K562 (cell line): Measurements from ENCODE around the gene ATP13A1. TPM values are rescaled to one million over a fixed set of nuclear protein-coding genes. Genes with fewer than 3 reads are reported as not detected.
A peak's percentile ranks its signal among the peaks of the same experiment; 100 is the strongest.

Experiments used
- ATAC-seq: fragments of 200-7000 bp; cut with Tn5 transposase; 3 replicates; pipeline ENCODE4 v1.9.1; 2020; ENCODE audit warnings: moderate library complexity
- BruUV-seq: library from RNA; stranded (reverse); fragments of 400-500 nt; replicated peaks from 2 replicates; lab custom pipeline; 2021; lab: Mats Ljungman, UMichigan
- CTCF ChIA-PET: fragments of 300-600 bp; formaldehyde crosslinking; extraction: SDS; loops from one replicate; lab custom pipeline; 2021; ENCODE audit warnings: low intra/inter-chr PET ratio; lab: Yijun Ruan, JAX
- POLR2A ChIA-PET: fragments of 300-600, 350-650 bp; sonication (Branson Sonifier 250); formaldehyde crosslinking; extraction: SDS; loops from one replicate; lab custom pipeline; 2021; ENCODE audit warnings: antibody characterized with exemption, inconsistent platforms; lab: Yijun Ruan, JAX
- DNase-seq, 4 experiments: peaks; one replicate each; pipeline versions ENCODE4 v3.0.0 to v3.0.0-alpha.2; 2011 to 2018; ENCODE audit warnings: low spot score in 3 of 4, mixed read lengths in 3 of 4; ENCODE audit errors: extremely low read depth in 1 of 4
- FAIRE-seq: peaks from 2 replicates; lab custom pipeline; 2011; peaks lifted over from hg19 to GRCh38; lab: Jason Lieb, UNC
- H2AFZ ChIP-seq: 2 replicates; pipeline ENCODE4 v1.6.0; 2011; ENCODE audit warnings: low read depth, low read length, control low read depth, inconsistent platforms
- H3K27ac ChIP-seq: fragments of 200-600 bp; 3 replicates; pipeline ENCODE4 v1.8.0; 2011; ENCODE audit warnings: low read depth, mild to moderate bottlenecking, control low read depth, inconsistent platforms, low read length, moderate library complexity, mixed read lengths; ENCODE audit errors: extremely low read depth
- H3K27me3 ChIP-seq, 2 experiments: fragments of 300-600 bp in 1 of 2; 2 replicates in 1 of 2; 3 replicates in 1 of 2; pipeline versions ENCODE4 v1.6.0 to v1.8.0; 2011; ENCODE audit warnings: inconsistent platforms in 2 of 2, low read length in 2 of 2, mild to moderate bottlenecking in 1 of 2, mixed read lengths in 1 of 2, moderate library complexity in 1 of 2; ENCODE audit not compliant: control insufficient read depth in 2 of 2, insufficient read depth in 2 of 2
- H3K36me3 ChIP-seq: fragments of 300-600 bp; 3 replicates; pipeline ENCODE4 v1.8.0; 2011; ENCODE audit warnings: mild to moderate bottlenecking, low read length, inconsistent platforms; ENCODE audit not compliant: control insufficient read depth, insufficient read depth
- H3K4me1 ChIP-seq, 2 experiments: fragments of 200-600 bp in 1 of 2; replicated peaks in 1 of 2; 2 replicates in 1 of 2; 3 replicates in 1 of 2; pipeline versions ENCODE4 v1.5.1 to v1.8.0; 2011; ENCODE audit warnings: inconsistent platforms in 2 of 2, low read length in 2 of 2, mild to moderate bottlenecking in 1 of 2, mixed read lengths in 1 of 2, moderate library complexity in 1 of 2; ENCODE audit not compliant: control insufficient read depth in 2 of 2, insufficient read depth in 2 of 2
- H3K4me2 ChIP-seq: 2 replicates; pipeline ENCODE4 v1.6.1; 2011; ENCODE audit warnings: low read length, control low read depth, inconsistent platforms, mixed read lengths; ENCODE audit not compliant: insufficient read depth
- H3K4me3 ChIP-seq: fragments of 200-600 bp; sonication (generic), shearing (Covaris generic); 2 replicates; pipeline ENCODE4 v1.5.1; 2016; ENCODE audit warnings: control low read depth, inconsistent platforms
- H3K79me2 ChIP-seq: fragments of 200-600 bp; 3 replicates; pipeline ENCODE4 v1.8.0; 2011; ENCODE audit warnings: low read length, inconsistent platforms; ENCODE audit not compliant: control insufficient read depth, insufficient read depth
- H3K9ac ChIP-seq, 2 experiments: 2 replicates each; pipeline versions ENCODE4 v1.6.0 to v1.6.1; 2011; ENCODE audit warnings: low read depth in 2 of 2, low read length in 2 of 2, control low read depth in 1 of 2, inconsistent platforms in 1 of 2, mild to moderate bottlenecking in 1 of 2, mixed read lengths in 1 of 2; ENCODE audit not compliant: insufficient read depth in 1 of 2
- H3K9me1 ChIP-seq: one replicate; pipeline ENCODE4 v1.6.0; 2011; ENCODE audit warnings: inconsistent platforms, mild to moderate bottlenecking, low read length, moderate library complexity; ENCODE audit not compliant: control insufficient read depth, insufficient read depth
- H3K9me3 ChIP-seq: replicated peaks from 2 replicates; pipeline ENCODE4 v1.5.1; 2011; ENCODE audit warnings: low read depth, low read length, inconsistent platforms; ENCODE audit not compliant: control insufficient read depth, insufficient read depth
- H4K20me1 ChIP-seq: replicated peaks from 2 replicates; pipeline ENCODE4 v1.6.1; 2011; ENCODE audit warnings: low read length, inconsistent platforms, mixed read lengths; ENCODE audit not compliant: control insufficient read depth, insufficient read depth
- JUNB ChIP-seq: fragments of 450-650 bp; formaldehyde crosslinking; conservative IDR thresholded peaks from 2 replicates; pipeline ENCODE4 v1.4.0; 2020; ENCODE audit warnings: mild to moderate bottlenecking
- TFE3 ChIP-seq: fragments of 450-650 bp; formaldehyde crosslinking; IDR thresholded peaks from 2 replicates; pipeline ENCODE4 v1.4.0; 2020; ENCODE audit warnings: mild to moderate bottlenecking, mixed read lengths
- WGBS: fragments of 100-300 bp; shearing (Covaris generic); methylation state at CpG from one replicate; pipeline ENCODE4 v1.1.6; 2016; ENCODE audit warnings: low coverage, mixed read lengths; ENCODE audit not compliant: insufficient coverage; ENCODE audit errors: missing lambda C conversion rate; 5-methylcytosine and 5-hydroxymethylcytosine counted together
- in situ Hi-C: fragments of 300-500 bp; cut with MboI; formaldehyde crosslinking; loops from 4 replicates; pipeline ENCODE4 v1.15.0; 2018; ENCODE audit warnings: inconsistent platforms, mixed read lengths
- intact Hi-C: fragments of 100-400 bp; cut with micrococcal nuclease; formaldehyde crosslinking; loops from 2 replicates; pipeline ENCODE4 v1.14.2; 2022
- polyA plus RNA-seq, 8 experiments: library from polyadenylated mRNA; depleted of rRNA in 4 of 8; stranded (reverse) in 5 of 8; unstranded in 3 of 8; fragments of >200 nt; fragmentation: Nextera tagmentation in 2 of 8; fragmentation: Illumina TruSeq in 1 of 8; extraction: Ambion mirVana in 2 of 8; extraction: Trizol in 1 of 8; gene quantifications; 2 replicates each; pipeline versions ENCODE4 v1.2.1 to v1.2.3, GENCODE V29; 2011 to 2014; ENCODE audit warnings: inconsistent platforms in 1 of 8, missing spikeins in 1 of 8
- total RNA-seq, 7 experiments: library from RNA; depleted of rRNA in 6 of 7; stranded (reverse); fragments of >200 nt in 6 of 7; fragmentation: Illumina TruSeq in 2 of 7; extraction: Trizol in 2 of 7; gene quantifications; 2 replicates each; pipeline versions ENCODE4 v1.2.1 to v1.2.3, GENCODE V29; 2011 to 2021; ENCODE audit warnings: low replicate concordance in 1 of 7
- TF ChIP-seq, protein P1 (sequence below), 3 experiments: IDR thresholded peaks in 2 of 3; conservative IDR thresholded peaks in 1 of 3; 2 replicates each; pipeline ENCODE4 v1.5.1; 2011 to 2012; ENCODE audit warnings: low read length in 3 of 3, mild to moderate bottlenecking in 3 of 3, control low read depth in 2 of 3, improper control_type of control experiment in 1 of 3, inconsistent platforms in 1 of 3, low read depth in 1 of 3, mixed read lengths in 1 of 3, moderate library complexity in 1 of 3; ENCODE audit not compliant: insufficient read depth in 2 of 3

Gene ATP13A1
- total and polyA plus RNA-seq, 9 of the 15 experiments (the other 6 are each of a cell fraction or from before 2014, with no cell fraction given) = 0.90 to 83.8 (median 23.1) TPM

DNA sequence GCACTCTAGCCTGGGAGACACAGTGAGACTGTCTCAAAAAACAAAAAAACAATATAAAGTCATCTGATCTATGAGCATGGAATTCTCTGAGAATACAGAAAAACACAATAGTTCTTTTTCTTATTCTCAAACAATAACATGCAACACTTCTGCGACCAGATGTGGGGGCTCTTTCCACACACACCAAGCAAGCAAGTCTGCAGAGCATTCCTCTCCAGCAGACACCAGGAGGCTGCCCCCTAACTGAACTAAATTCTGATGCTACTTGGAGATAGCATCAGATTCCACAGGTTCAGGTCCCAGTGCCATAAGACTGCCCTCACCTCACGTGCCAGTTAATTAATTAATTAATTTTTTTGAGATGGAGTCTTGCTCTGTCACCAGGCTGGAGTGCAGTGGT, 32.9 kb upstream of the ATP13A1 start:
- TF ChIP-seq JUNB (CRISPR knock-in tag) (no peak), TFE3 (no peak)
- TF ChIP-seq, protein P1, sequence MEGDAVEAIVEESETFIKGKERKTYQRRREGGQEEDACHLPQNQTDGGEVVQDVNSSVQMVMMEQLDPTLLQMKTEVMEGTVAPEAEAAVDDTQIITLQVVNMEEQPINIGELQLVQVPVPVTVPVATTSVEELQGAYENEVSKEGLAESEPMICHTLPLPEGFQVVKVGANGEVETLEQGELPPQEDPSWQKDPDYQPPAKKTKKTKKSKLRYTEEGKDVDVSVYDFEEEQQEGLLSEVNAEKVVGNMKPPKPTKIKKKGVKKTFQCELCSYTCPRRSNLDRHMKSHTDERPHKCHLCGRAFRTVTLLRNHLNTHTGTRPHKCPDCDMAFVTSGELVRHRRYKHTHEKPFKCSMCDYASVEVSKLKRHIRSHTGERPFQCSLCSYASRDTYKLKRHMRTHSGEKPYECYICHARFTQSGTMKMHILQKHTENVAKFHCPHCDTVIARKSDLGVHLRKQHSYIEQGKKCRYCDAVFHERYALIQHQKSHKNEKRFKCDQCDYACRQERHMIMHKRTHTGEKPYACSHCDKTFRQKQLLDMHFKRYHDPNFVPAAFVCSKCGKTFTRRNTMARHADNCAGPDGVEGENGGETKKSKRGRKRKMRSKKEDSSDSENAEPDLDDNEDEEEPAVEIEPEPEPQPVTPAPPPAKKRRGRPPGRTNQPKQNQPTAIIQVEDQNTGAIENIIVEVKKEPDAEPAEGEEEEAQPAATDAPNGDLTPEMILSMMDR (IDR thresholded peaks at IDR 0.05 in 2 of 3, conservative IDR thresholded peaks at IDR 0.05 in 1 of 3; ENCODE audit: insufficient read depth in 2 of 3, low read depth in 1 of 3, low read length in 3 of 3) = peak in 2 of 3 experiments; percentile 17 to 41; a peak in 3 of 6 replicates
- TF ChIP-seq, all 486 proteins: peak for 1
- Histone ChIP-seq H3K4me1 (no peaks in the 10 kb centered on the region), H3K9ac (no peak overlapping the region), H3K36me3 (no peaks in the 10 kb centered on the region), H4K20me1 (no peaks in the 10 kb centered on the region), H3K27me3 (peaks cover 0 to 6% of the 10 kb centered on the region in 2 experiments; a peak in 2 of 5 replicates), H2AFZ (no peak overlapping the region), H3K9me3 (no peaks in the 10 kb centered on the region), H3K4me2 (no peak overlapping the region), H3K9me1 (no peaks in the 10 kb centered on the region), H3K79me2 (no peaks in the 10 kb centered on the region), H3K27ac (no peak overlapping the region), H3K4me3 (no peak overlapping the region)
- ChIA-PET CTCF (no interaction called here), POLR2A (no interaction called here)
- intact Hi-C loops (no loop called here), in situ Hi-C loops (no loop called here)
- DNase-seq (no peak), FAIRE-seq (no peak), ATAC-seq (0 out of 3 replicates have a peak, but pooled peaks have one; percentile 35)
- WGBS = 0% methylated on average over 2 of the region's 2 CpGs
- BruUV-seq = no TSS peak
